Activated CD4-positive, alpha-beta T cell treated with anti-CD3 and anti-CD28 coated beads for 36 hours (primary cell): ENCODE data around the gene SHOC1. TPM values are rescaled to one million over a fixed set of nuclear protein-coding genes. Genes with fewer than 3 reads are reported as not detected.
A peak's percentile ranks its signal among the peaks of the same experiment; 100 is the strongest.

Experiments
- ATAC-seq: fragments of 200-7000 bp; cut with Tn5 transposase; one replicate; pipeline ENCODE4 v1.10.0; 2021; ENCODE audit warnings: mild to moderate bottlenecking, moderate library complexity
- CTCF ChIA-PET: fragments of 350-600 bp; sonication (Branson Sonifier 250); formaldehyde crosslinking; loops from one replicate; lab custom pipeline; 2021; ENCODE audit warnings: antibody characterized with exemption; lab: Charles Lee
- POLR2A ChIA-PET: fragments of 350-600 bp; sonication (Branson Sonifier 250); formaldehyde crosslinking; loops from one replicate; lab custom pipeline; 2021; ENCODE audit warnings: antibody characterized with exemption, inconsistent platforms; lab: Charles Lee
- DNase-seq: peaks from one replicate; pipeline ENCODE4 v3.0.0-alpha.2; 2020
- H3K27ac Mint-ChIP-seq: one replicate; pipeline ENCODE4 v1.8.0; 2021; ENCODE audit warnings: mixed read lengths
- H3K27me3 Mint-ChIP-seq: one replicate; pipeline ENCODE4 v1.8.0; 2021; ENCODE audit warnings: mixed read lengths
- H3K36me3 Mint-ChIP-seq: one replicate; pipeline ENCODE4 v1.8.0; 2021; ENCODE audit warnings: low read depth, mixed read lengths
- H3K4me1 Mint-ChIP-seq: one replicate; pipeline ENCODE4 v1.8.0; 2021; ENCODE audit warnings: mixed read lengths
- H3K4me3 Mint-ChIP-seq: one replicate; pipeline ENCODE4 v1.8.0; 2021; ENCODE audit warnings: mild to moderate bottlenecking, moderate library complexity, mixed read lengths
- H3K9me3 Mint-ChIP-seq: one replicate; pipeline ENCODE4 v1.8.0; 2021; ENCODE audit warnings: low read depth, mixed read lengths
- intact Hi-C, 2 experiments: fragments of 100-400 bp; cut with DNase I in 1 of 2; cut with micrococcal nuclease in 1 of 2; formaldehyde crosslinking; loops; one replicate each; pipeline versions ENCODE4 v1.14.2 to v1.15.1; 2022 to 2024; cut with DNase I, micrococcal nuclease
- total RNA-seq, 2 experiments: library from RNA; stranded (reverse); gene quantifications; one replicate each; pipeline ENCODE4 v1.2.3, GENCODE V29; 2021

Gene SHOC1
- total RNA-seq, 2 experiments from 2014 or later = not detected

- H3K4me3 Mint-ChIP-seq = no peak overlapping the region
- DNase-seq (peak; percentile 57), ATAC-seq (peak; percentile 70)
- ChIA-PET CTCF (interaction anchor here (0.6 to 7.7 kb wide), 24 partner anchors 11 to 584 kb away, joined by 3 to 107 read pairs (median 4); no protein-coding TSS in a partner anchor), POLR2A (no interaction called here)
- no peaks in the 10 kb centered on the region for H3K27me3 Mint-ChIP-seq
- H3K36me3 Mint-ChIP-seq = no peaks in the 10 kb centered on the region
- no peaks in the 10 kb centered on the region for H3K9me3 Mint-ChIP-seq
- intact Hi-C loops = loop anchor here (1.0 to 5.0 kb wide), 5 partner anchors 161 to 602 kb away; partner anchors contain the start of gene PTGR1 (in 1 of the 2)
- H3K4me1 Mint-ChIP-seq = peaks cover 4% of the 10 kb centered on the region
- peak overlapping the region; percentile 3 for H3K27ac Mint-ChIP-seq
Observed at GRCh38 chr9:111759762-111760639, 34.7 kb downstream of the SHOC1 start.

GRCh38 chr9:111754800-111755199 is 39.9 kb downstream of the SHOC1 start:
- Mint-ChIP-seq H3K27me3 (no peaks in the 10 kb centered on the region), H3K9me3 (peaks cover 15% of the 10 kb centered on the region), H3K27ac (no peak overlapping the region), H3K4me3 (no peak overlapping the region), H3K36me3 (peaks cover 10% of the 10 kb centered on the region), H3K4me1 (no peaks in the 10 kb centered on the region)
- ATAC-seq (no peak), DNase-seq (no peak)
- ChIA-PET POLR2A (interaction anchor here (0.5 kb wide), 1 partner anchor 56 kb away, joined by 4 read pairs; no protein-coding TSS in a partner anchor), CTCF (interaction anchor here (7.7 kb wide), 1 partner anchor 321 kb away, joined by 107 read pairs; no protein-coding TSS in a partner anchor)
- intact Hi-C loops = no loop called here

GRCh38 chr9:111752455-111752854 is 42.3 kb downstream of the SHOC1 start:
- Mint-ChIP-seq H3K27me3 (no peaks in the 10 kb centered on the region), H3K9me3 (peaks cover 15% of the 10 kb centered on the region), H3K4me3 (no peak overlapping the region), H3K4me1 (no peaks in the 10 kb centered on the region), H3K27ac (no peak overlapping the region), H3K36me3 (peaks cover 10% of the 10 kb centered on the region)
- ChIA-PET CTCF (interaction anchor here (0.8 to 1.4 kb wide), 5 partner anchors 8 to 21 kb away, joined by 3 to 7 read pairs (median 4); no protein-coding TSS in a partner anchor), POLR2A (interaction anchor here (0.6 to 1.1 kb wide), 2 partner anchors 242 to 603 kb away, joined by 3 to 7 read pairs; no protein-coding TSS in a partner anchor)
- no peak for DNase-seq
- intact Hi-C loops = no loop called here
- ATAC-seq = peak; percentile 51

Other genes with a start within 250 kb of the SHOC1 start
- 1 to 10 TPM; 3.9 to 4.7 TPM for gene PTGR1, start 195.3 kb downstream of the SHOC1 start, total RNA-seq
- gene DNAJC25, start 163.6 kb downstream of the SHOC1 start, total RNA-seq = 1 to 10 TPM; 6.3 to 7.5 TPM
- 10 to 100 TPM; 14.5 to 15.4 TPM for gene GNG10, start 133.3 kb downstream of the SHOC1 start, total RNA-seq
- gene UGCG, start 101.9 kb upstream of the SHOC1 start, total RNA-seq = 10 to 100 TPM; 12.7 to 14.2 TPM